NCI-H524 (cell line): Measurements from ENCODE around the gene CEP192.
"Not testable (repeated sequence)": the region's sequence is repeated elsewhere in the genome, so short reads cannot be mapped to it uniquely, and the experiment has no call there.

Experiments
- DNase-seq, 2 experiments: peaks; one replicate each; lab custom pipeline; 2025; lab: John Stamatoyannopoulos, UW

Gene CEP192

DNA sequence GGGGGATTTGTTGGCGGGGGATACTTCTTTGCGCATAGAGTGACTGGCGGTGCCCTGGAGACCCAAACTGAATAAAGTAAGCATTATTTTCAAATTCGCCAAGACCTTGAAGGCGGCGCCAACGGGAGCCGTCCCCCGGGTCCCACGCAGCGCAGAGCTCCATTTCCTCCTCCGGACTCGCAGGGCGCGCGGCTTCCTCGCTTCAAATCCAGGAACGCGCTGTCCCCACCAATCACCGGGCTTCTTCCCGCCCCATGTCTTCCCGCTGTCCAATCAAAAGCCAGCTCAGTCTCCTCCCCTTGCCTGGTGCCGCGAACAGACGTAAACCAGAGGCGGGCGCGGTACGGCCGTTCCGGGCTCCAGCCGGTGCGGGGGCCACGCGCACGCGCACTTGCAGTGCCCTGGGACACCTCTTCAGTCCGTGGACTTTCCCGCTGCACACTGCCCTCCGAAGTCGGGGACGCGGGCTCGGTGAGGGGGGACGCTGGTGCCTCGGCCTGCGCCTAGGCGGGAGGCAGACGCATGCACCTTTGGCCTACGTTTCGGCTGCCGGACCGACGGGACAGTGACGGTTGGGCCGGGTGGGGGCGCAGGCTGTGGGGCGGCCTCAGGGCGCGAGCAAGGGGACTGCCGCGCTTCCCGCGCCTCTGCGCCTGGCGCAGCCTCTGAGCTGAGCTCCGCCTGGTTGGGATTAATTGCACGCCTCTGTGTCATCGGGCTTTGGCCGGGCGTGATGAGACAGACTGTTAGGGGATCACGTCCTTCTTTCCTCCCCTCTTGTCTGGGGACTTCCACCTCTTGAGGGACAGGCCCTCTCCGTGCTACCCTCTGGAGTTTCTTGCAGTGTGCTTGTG lies at the start of gene CEP192:
CEP192 (plus strand) TSS at position 396 of the 854 bp plus-strand sequence. CDS start 8,063 bp downstream, outside the sequence.
- peak; percentile 95 to 97 for DNase-seq

GRCh38 chr18:12943215-12943614 lies 47.9 kb upstream of the CEP192 start:
- no peak for DNase-seq

- no peak for DNase-seq
These were observed 46.5 kb upstream of the CEP192 start for GRCh38 chr18:12944709-12945108.

DNA sequence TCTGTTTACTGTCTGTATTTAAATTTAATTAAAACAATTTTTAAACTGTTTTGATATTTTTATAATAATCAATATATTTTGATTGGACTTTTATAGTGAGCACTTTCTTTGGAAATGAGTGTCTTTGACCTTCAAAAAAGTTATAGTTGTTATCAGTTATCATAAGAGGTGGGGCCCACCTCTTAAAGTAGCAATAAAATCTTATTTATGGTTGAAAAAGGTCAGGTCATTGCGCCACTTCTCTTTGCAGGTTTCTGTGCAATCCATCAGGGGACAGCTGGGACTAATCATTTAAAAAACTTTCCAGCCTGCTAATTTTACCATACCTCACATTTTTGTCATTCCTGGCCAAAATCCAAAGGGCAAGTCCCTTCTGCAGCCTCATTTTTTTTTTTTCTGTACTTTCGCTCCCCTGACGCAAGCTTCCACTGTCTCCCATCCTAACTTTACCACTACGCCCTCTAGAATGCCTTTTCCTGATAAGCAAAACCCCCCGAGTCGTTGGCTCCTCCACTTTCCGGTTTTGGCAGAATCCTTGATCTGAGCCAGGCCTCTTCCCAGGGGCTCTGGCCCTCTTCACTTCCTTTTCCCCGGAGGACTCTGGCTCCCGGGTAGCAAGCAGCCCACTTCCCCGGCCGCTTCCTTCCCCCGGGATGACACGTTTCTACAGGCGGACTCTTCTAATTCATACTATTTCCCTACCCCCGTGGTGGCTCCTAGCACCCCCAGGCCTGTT lies 44.4 kb upstream of the CEP192 start:
- DNase-seq = peak; percentile 40 to 77

DNA sequence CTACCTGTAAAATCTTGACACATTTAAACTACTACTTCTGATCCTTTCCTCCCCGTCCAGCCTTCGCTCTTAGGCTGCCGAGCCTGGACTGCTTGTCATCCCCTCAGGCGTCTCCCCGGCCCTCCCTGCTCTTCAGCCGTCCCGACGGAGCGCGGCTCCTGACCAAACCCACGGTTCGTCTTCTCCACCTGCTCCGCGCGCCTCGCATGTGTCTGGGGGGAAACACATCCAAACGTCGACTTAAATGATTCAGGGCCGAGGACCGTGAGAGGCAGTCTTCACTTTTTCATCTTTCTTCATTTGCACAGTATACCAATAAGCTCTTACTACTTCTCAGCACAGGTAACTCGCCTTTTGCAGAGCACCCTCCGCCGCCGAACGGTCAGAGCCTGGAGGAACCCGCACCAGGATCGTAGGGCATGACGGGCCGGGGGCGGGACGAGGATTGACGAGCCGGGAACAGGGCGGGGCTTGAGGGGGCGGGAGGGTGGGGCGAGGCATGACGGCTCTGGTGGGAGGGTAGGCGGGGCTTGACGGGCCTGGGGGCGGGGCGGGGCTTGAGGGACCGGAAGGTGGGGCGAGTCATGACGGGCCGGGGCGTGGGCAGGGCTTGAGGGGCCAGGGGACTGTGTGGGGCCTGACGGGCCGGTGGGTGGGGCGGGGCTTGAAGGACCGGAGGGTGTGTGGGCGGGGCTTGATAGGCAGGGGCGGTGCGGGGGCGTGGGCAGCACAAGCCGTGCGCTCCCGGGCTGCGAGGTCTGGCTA lies 43.7 kb upstream of the CEP192 start, which contains the start of gene SEH1L:
SEH1L (plus strand) TSS at position 727 of the 765 bp plus-strand sequence. CDS start 111 bp downstream, outside the sequence.
- peak; percentile 89 to 93 for DNase-seq

DNA sequence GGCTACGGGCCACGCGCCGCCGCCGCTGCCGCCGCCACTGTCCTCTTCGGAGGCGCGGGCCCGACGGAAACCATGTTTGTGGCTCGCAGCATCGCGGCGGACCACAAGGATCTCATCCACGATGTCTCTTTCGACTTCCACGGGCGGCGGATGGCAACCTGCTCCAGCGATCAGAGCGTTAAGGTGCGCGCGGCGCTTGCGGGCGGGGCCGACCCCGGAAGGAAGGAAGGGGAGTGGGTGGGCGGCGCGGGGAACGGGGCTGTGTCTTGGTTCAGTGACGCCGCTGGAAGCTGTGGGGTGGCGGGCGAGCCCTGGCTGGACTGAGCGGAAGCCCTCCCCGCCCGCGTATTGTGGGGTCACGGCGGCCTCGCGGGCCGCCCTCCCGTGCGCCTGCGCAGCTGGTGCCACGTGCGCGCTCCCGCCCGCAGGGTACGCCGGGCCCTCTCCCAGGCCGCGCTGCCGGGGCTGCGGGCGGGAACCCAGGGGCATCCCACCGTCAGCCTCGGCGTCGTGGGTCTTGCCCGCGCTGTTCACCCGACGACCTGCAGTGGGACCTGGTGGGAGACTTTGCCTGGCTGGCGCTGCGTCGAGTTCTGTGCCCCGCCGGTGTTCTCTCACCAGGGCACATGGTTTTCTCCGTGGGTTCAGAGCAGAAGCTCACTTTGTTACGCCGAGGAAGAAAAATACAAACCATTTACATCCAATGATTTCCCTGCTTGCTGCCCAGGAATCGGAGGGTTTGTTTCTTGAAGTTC lies 42.9 kb upstream of the CEP192 start:
- DNase-seq = peak; percentile 85 to 86

DNA sequence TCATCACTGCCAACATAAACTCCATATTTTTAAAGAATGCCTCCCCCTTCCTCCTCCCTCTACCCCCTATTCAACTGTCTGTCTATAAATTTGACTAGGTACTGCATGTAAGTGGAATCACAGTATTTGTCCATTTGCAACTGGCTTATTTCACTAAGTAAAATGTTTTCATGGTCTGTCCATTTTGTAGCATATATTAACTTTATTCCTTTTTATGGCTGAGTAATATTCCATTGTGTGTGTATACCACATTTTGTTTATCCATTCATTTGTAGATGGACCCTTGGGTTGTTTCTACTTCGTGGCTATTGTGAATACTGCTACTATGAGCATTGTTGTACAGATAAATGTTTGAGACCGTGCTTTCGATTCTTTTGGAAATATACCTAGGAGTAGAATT lies 32.7 kb upstream of the CEP192 start:
- no peak for DNase-seq

- no peak for DNase-seq
These were observed 30.8 kb upstream of the CEP192 start for GRCh38 chr18:12960395-12960794.

DNA sequence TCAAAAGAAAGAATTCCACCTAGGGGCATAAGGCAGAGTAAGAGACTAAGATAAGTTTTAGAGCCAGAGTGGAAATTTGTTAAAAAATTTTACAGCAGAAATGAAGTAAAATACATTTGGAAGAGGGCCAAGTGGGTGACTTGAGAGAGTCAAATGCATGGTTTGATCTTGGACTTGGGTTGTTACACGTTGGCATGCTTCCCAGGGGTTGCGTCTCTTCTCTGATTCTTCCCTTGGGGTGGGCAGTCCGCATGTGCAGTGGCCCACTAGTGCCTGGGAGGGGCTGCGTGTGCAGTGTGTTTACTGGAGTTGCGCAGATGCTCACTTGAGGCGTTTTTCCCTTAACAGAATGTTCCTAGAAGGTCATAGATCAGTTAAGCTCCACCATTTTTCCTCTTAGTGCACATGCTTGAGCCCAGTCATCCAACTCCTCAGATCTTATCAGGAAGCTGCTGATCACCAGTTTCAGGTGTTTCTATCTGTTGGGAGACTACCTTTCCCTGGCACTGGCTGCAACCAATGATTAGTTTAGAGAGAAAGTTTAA lies 30.2 kb upstream of the CEP192 start:
- DNase-seq = no peak

DNA sequence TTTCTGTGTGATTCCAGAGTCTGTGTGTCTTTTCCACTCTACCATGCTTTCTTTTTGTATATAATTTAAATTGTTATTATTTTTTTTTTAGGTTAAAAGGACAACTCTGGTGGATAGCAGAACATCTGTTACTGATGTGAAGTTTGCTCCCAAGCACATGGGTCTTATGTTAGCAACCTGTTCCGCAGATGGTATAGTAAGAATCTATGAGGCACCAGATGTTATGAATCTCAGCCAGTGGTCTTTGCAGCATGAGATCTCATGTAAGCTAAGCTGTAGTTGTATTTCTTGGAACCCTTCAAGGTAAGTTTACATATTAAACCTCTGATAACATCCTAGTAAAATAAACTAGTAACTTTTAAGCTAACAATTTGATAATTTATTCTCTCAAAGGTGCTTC lies 28.1 kb upstream of the CEP192 start:
- peak; percentile 10 to 77 for DNase-seq

DNA sequence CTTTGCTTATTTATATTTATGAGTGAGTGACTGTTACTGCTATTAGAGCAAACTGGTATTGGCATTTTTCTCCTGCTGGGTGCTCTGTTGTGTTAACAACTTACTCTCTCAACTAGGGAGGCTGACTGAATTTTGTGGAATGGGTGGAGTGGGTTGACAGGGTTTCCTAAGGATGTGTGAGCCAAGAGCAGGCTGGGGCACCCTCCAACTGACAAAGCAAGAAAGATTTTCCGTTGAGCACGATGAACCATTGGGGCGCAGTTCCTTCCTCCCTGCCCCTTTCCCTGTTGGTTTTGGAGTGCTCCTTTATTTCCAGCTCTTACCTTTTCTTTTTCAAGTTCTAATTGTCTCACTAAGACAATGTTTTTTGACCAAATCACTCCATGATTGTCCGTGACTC lies 23.0 kb upstream of the CEP192 start:
- no peak for DNase-seq

DNA sequence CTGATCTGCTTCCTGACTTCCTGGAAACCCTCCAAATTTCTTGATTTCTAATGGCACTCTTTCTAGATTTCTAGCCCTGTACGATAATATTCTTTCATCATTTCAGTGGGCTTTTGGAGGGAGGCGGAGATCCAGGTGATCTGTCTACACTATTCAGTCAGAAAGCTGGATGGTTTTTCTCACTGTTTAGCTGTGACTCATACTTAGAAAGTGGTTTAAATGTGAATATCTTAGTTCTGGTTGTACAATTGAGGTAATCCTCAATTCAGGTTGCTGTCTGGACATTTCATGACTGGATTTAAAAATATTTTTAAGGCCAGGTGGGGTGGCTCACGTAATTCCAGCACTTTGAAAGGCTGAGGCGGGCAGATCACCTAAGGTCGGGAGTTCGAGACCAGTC lies 22.5 kb upstream of the CEP192 start:
- DNase-seq = no peak

DNA sequence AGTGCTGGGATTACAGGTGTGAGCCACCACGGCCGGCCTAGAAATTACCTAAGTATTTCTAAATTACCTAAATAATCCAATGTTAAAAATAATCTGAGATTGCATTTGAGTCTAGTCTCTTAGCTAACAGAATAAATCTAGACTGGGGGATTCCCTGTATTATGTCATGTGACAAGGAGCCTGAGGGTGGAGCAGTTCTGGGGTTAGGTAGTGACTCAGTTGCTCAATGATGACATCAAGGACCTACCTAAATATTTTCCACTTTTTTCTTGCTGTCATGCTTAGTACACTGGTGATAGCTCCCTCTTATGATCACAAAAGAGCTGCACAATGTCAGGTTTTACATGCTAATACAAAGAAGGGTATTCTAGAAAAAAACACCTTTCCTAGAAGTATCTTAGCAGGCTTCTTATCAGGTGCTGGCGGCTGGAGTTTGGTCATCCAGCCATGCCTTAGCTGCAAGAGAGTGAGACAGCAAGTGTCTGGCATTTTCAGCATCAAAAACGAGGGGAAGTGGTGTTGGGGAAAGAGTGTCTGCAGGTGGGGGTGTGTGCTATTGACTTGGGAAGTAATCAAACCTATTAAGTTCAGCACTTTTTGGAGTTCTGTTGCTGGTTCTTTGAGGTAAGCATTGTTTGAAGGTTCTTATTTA lies 17.5 kb upstream of the CEP192 start:
- DNase-seq = no peak

GRCh38 chr18:12975488-12975887 lies 15.7 kb upstream of the CEP192 start:
- DNase-seq = no peak

GRCh38 chr18:12976305-12976704 lies 14.9 kb upstream of the CEP192 start:
- no peak for DNase-seq

DNA sequence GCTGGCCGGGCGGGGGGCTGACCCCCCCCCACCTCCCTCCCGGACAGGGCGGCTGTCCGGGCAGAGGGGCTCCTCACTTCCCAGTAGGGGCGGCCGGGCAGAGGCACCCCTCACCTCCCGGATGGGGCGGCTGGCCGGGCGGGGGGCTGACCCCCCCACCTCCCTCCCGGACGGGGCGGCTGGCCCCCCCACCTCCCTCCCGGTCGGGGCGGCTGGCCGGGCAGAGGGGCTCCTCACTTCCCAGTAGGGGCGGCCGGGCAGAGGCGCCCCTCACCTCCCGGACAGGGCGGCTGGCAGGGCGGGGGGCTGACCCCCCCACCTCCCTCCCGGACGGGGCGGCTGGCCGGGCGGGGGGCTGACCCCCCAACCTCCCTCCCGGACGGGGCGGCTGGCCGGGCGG lies 11.1 kb upstream of the CEP192 start:
- DNase-seq = not testable (repeated sequence)

DNA sequence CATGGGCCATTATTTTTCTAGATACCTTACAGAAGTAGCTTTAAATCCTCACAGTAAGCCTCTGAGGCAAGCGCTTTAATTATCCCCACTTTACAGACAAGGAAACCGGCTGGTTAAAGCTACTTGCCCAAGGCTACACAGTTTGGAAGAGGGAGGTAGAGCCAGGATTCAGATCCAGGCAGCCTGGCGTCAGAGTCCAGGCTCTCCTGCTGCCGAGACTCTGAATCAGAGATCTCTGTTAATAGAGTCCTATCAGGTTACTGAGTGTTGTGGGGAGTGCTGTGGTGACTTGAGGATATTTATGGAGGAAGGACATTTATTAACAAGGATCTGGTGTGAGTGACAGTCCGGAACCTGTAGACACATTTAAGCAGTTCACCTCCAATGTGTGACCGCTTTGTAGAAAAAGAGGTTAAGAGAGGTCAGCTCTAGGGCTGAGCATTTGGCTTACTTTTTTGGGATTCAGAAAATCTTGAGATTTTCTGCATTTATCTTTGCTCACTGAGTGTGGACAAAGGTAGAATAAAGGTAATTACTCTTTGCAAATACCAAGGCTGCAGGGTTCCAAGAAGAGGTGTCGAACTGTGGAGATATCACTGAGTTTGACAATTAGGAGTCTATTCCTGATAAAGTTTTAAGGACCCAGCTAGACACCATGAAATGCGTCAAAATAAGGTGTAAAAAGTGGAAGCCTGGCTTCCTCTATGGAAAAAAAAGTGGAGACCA lies 1.6 kb upstream of the CEP192 start:
- no peak for DNase-seq

- no peak for DNase-seq
These were observed 1.1 kb upstream of the CEP192 start for GRCh38 chr18:12990123-12990475.

GRCh38 chr18:12990641-12990966 lies 558 bp upstream of the CEP192 start:
- DNase-seq = no peak

- no peak for DNase-seq
These were observed 638 bp downstream of the CEP192 start for GRCh38 chr18:12991821-12992179.
